ENCODE measurements around the gene ADAT3.

Gene ADAT3

DNA sequence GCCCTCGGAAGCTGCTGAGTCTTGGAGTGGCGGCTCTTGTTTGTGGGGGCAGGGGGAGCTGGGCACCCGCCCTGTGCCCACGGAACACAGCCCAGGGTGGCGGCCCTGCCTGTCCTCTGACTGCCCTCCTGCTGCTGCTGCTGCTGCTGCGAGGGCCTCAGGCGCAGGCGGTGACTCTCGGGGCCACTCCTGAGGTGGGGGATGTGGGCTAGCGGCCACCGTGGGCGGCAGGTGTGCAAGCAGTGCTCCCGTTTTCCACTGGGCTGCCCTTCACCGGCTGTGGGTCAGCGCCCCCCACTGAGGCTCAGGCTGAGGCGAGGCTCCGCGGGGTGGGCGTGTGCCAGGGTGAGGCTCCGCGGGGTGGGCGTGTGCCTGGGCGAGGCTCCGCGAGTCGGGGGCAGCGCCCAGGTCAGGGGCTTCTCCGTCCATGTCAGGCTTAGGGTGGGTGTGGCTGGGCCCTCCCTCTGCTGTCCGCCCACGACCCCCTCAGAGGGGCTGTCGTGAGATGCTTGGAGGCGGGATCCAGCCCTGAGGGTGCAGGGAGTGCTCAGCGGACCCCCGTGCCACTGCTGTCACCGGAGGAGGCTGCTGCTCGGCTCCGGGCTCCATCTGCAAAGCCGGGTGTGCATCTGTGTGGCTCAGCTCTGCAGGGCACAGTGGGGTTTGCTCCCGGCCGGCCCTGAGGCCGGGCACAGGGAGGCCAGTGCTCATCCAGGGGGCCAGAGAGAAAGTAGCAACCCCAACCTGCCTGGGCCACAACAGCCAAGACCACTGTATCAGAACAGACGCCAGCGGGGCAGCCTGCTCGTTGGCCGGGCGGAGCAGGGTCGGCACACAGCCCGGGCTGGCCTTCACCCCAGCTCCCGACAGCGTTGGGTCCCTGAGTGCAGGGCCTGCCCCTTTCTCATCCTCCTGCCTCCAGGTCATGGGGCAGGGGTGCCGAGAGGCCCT is 50.2 kb downstream of the ADAT3 start (continued):
- TF ChIP-seq ZNF610 (tag by site-specific recombination; IDR thresholded peaks at IDR 0.05; ENCODE audit: borderline replicate concordance) (no peak), ZNF654 (tag by site-specific recombination; IDR thresholded peaks at IDR 0.05; ENCODE audit: low read depth) (no peak), ZBTB21 (tag by site-specific recombination; IDR thresholded peaks at IDR 0.05) (no peak), ZNF404 (tag by site-specific recombination; IDR thresholded peaks at IDR 0.05) (no peak), ZNF558 (tag by site-specific recombination; IDR thresholded peaks at IDR 0.05) (no peak), ZNF221 (tag by site-specific recombination; IDR thresholded peaks at IDR 0.05; ENCODE audit: borderline replicate concordance) (no peak), ZNF37A (tag by site-specific recombination; IDR thresholded peaks at IDR 0.05) (no peak), EGR2 (tag by site-specific recombination; IDR thresholded peaks at IDR 0.05; ENCODE audit: low read depth) (peak; percentile 92), MEIS1 (CRISPR knock-in tag; IDR thresholded peaks at IDR 0.05; ENCODE audit: borderline replicate concordance) (no peak), ZNF354C (tag by site-specific recombination; IDR thresholded peaks at IDR 0.05; ENCODE audit: borderline replicate concordance, low read depth) (no peak), ZNF350 (tag by site-specific recombination; IDR thresholded peaks at IDR 0.05) (no peak), SP3 (tag by site-specific recombination; IDR thresholded peaks at IDR 0.05) (no peak), ZNF239 (tag by site-specific recombination; IDR thresholded peaks at IDR 0.05) (no peak), ZNF76 (tag by site-specific recombination; IDR thresholded peaks at IDR 0.05; ENCODE audit: borderline replicate concordance, low read depth) (no peak), MYNN (tag by site-specific recombination; IDR thresholded peaks at IDR 0.05; ENCODE audit: borderline replicate concordance) (no peak), ZNF791 (tag by site-specific recombination; IDR thresholded peaks at IDR 0.05) (no peak), ZNF138 (tag by site-specific recombination; IDR thresholded peaks at IDR 0.05; ENCODE audit: borderline replicate concordance) (no peak), ZNF223 (tag by site-specific recombination; IDR thresholded peaks at IDR 0.05) (no peak), ZNF366 (tag by site-specific recombination; conservative IDR thresholded peaks at IDR 0.05) (no peak), ZNF211 (tag by site-specific recombination; IDR thresholded peaks at IDR 0.05; ENCODE audit: low read depth) (no peak), TCF7L2 (IDR thresholded peaks at IDR 0.05; ENCODE audit: borderline replicate concordance, low read depth, low read length) (no peak), ZIC2 (tag by site-specific recombination; IDR thresholded peaks at IDR 0.05) (peak; percentile 55), SCRT2 (tag by site-specific recombination; IDR thresholded peaks at IDR 0.05) (no peak), ZNF248 (tag by site-specific recombination; IDR thresholded peaks at IDR 0.05) (no peak), ZNF324 (tag by site-specific recombination; IDR thresholded peaks at IDR 0.05) (no peak)
- TF ChIP-seq, protein P1, sequence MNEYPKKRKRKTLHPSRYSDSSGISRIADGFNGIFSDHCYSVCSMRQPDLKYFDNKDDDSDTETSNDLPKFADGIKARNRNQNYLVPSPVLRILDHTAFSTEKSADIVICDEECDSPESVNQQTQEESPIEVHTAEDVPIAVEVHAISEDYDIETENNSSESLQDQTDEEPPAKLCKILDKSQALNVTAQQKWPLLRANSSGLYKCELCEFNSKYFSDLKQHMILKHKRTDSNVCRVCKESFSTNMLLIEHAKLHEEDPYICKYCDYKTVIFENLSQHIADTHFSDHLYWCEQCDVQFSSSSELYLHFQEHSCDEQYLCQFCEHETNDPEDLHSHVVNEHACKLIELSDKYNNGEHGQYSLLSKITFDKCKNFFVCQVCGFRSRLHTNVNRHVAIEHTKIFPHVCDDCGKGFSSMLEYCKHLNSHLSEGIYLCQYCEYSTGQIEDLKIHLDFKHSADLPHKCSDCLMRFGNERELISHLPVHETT (tag by site-specific recombination; IDR thresholded peaks at IDR 0.05) = no peak
- TF ChIP-seq, protein P2, sequence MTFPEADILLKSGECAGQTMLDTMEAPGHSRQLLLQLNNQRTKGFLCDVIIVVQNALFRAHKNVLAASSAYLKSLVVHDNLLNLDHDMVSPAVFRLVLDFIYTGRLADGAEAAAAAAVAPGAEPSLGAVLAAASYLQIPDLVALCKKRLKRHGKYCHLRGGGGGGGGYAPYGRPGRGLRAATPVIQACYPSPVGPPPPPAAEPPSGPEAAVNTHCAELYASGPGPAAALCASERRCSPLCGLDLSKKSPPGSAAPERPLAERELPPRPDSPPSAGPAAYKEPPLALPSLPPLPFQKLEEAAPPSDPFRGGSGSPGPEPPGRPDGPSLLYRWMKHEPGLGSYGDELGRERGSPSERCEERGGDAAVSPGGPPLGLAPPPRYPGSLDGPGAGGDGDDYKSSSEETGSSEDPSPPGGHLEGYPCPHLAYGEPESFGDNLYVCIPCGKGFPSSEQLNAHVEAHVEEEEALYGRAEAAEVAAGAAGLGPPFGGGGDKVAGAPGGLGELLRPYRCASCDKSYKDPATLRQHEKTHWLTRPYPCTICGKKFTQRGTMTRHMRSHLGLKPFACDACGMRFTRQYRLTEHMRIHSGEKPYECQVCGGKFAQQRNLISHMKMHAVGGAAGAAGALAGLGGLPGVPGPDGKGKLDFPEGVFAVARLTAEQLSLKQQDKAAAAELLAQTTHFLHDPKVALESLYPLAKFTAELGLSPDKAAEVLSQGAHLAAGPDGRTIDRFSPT (tag by site-specific recombination; IDR thresholded peaks at IDR 0.05) = 0 out of 2 replicates have a peak, but pooled peaks have one; percentile 9
- TF ChIP-seq, protein P3, sequence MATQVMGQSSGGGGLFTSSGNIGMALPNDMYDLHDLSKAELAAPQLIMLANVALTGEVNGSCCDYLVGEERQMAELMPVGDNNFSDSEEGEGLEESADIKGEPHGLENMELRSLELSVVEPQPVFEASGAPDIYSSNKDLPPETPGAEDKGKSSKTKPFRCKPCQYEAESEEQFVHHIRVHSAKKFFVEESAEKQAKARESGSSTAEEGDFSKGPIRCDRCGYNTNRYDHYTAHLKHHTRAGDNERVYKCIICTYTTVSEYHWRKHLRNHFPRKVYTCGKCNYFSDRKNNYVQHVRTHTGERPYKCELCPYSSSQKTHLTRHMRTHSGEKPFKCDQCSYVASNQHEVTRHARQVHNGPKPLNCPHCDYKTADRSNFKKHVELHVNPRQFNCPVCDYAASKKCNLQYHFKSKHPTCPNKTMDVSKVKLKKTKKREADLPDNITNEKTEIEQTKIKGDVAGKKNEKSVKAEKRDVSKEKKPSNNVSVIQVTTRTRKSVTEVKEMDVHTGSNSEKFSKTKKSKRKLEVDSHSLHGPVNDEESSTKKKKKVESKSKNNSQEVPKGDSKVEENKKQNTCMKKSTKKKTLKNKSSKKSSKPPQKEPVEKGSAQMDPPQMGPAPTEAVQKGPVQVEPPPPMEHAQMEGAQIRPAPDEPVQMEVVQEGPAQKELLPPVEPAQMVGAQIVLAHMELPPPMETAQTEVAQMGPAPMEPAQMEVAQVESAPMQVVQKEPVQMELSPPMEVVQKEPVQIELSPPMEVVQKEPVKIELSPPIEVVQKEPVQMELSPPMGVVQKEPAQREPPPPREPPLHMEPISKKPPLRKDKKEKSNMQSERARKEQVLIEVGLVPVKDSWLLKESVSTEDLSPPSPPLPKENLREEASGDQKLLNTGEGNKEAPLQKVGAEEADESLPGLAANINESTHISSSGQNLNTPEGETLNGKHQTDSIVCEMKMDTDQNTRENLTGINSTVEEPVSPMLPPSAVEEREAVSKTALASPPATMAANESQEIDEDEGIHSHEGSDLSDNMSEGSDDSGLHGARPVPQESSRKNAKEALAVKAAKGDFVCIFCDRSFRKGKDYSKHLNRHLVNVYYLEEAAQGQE (tag by site-specific recombination; IDR thresholded peaks at IDR 0.05) = no peak
- TF ChIP-seq, protein P4, sequence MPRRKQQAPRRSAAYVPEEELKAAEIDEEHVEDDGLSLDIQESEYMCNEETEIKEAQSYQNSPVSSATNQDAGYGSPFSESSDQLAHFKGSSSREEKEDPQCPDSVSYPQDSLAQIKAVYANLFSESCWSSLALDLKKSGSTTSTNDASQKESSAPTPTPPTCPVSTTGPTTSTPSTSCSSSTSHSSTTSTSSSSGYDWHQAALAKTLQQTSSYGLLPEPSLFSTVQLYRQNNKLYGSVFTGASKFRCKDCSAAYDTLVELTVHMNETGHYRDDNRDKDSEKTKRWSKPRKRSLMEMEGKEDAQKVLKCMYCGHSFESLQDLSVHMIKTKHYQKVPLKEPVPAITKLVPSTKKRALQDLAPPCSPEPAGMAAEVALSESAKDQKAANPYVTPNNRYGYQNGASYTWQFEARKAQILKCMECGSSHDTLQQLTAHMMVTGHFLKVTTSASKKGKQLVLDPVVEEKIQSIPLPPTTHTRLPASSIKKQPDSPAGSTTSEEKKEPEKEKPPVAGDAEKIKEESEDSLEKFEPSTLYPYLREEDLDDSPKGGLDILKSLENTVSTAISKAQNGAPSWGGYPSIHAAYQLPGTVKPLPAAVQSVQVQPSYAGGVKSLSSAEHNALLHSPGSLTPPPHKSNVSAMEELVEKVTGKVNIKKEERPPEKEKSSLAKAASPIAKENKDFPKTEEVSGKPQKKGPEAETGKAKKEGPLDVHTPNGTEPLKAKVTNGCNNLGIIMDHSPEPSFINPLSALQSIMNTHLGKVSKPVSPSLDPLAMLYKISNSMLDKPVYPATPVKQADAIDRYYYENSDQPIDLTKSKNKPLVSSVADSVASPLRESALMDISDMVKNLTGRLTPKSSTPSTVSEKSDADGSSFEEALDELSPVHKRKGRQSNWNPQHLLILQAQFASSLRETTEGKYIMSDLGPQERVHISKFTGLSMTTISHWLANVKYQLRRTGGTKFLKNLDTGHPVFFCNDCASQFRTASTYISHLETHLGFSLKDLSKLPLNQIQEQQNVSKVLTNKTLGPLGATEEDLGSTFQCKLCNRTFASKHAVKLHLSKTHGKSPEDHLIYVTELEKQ (tag by site-specific recombination; IDR thresholded peaks at IDR 0.05; ENCODE audit: borderline replicate concordance) = no peak
